ENCODE measurements around the gene TMEM205.

- TF ChIP-seq POLR2A (IDR thresholded peaks at IDR 0.05) (no peak), CTCF (IDR thresholded peaks at IDR 0.05) (no peak)
These were observed at the start of gene TMEM205, which contains the start of gene CCDC159 for GRCh38 chr19:11346104-11346940.

All from lower leg skin (tissue), 3 donors.